ENCODE results near the gene SHMT2. TPM values are rescaled to one million over a fixed set of nuclear protein-coding genes. Genes with fewer than 3 reads are reported as not detected.
A peak's percentile ranks its signal among the peaks of the same experiment; 100 is the strongest.

The SHMT2 gene
- total RNA-seq, 2 experiments from 2014 or later, result 142 to 159 TPM

DNA sequence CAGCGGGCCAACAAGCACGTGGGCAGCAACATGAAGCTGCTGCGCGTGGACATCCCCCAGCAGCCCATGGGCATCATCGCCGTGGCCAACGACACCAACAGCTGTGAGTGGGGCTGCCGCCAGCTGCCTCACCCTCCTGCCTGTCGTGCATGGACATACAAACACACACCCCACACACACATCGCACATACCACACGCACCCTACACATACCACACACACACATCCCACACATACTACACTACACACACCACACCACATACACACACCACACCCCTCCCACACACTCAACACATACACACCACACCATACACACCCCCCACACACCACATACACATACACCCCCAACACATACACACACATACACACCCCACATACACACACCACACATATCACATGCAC is 38.1 kb upstream of the SHMT2 start:
- Mint-ChIP-seq H3K27ac (no peak overlapping the region), H3K27me3 (no peaks in the 10 kb centered on the region), H3K4me1 (no peaks in the 10 kb centered on the region), H3K36me3 (no peaks in the 10 kb centered on the region), H3K9me3 (no peaks in the 10 kb centered on the region), H3K4me3 (no peak overlapping the region)
- ATAC-seq (ENCODE audit: low read depth), result no peak
- no peak for DNase-seq
- POLR2A ChIA-PET, result no interaction called here

DNA sequence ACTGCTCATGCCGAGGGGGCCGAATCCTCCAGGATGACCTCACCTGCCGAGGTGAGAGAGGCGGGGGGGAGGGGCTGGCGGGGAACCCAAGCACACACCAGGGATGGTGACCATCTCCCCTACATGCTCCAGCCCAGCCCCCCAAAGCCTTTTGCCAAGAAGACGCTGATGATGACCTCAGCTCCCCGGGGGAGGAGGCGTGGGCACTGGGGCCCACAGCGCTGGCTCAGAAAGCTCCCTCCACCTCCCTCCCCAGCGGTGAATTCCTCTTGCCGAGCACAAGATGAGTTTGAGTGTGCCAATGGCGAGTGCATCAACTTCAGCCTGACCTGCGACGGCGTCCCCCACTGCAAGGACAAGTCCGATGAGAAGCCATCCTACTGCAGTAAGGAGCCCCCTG is 36.6 kb upstream of the SHMT2 start:
- Mint-ChIP-seq H3K9me3 (no peaks in the 10 kb centered on the region), H3K4me3 (no peak overlapping the region), H3K4me1 (no peaks in the 10 kb centered on the region), H3K27ac (no peak overlapping the region), H3K27me3 (no peaks in the 10 kb centered on the region), H3K36me3 (no peaks in the 10 kb centered on the region)
- DNase-seq, result no peak
- no peak for ATAC-seq (ENCODE audit: low read depth)
- POLR2A ChIA-PET, result no interaction called here

GRCh38 chr12:57193706-57194245 is 35.7 kb upstream of the SHMT2 start:
- no peak overlapping the region for H3K27ac Mint-ChIP-seq
- H3K9me3 Mint-ChIP-seq, result no peaks in the 10 kb centered on the region
- no peaks in the 10 kb centered on the region for H3K4me1 Mint-ChIP-seq
- H3K36me3 Mint-ChIP-seq, result no peaks in the 10 kb centered on the region
- DNase-seq (no peak), ATAC-seq (ENCODE audit: low read depth) (no peak)
- POLR2A ChIA-PET, result no interaction called here
- H3K27me3 Mint-ChIP-seq, result no peaks in the 10 kb centered on the region
- no peak overlapping the region for H3K4me3 Mint-ChIP-seq

- DNase-seq, result no peak
- Mint-ChIP-seq H3K4me3 (no peak overlapping the region), H3K4me1 (no peaks in the 10 kb centered on the region), H3K9me3 (no peaks in the 10 kb centered on the region), H3K36me3 (no peaks in the 10 kb centered on the region), H3K27ac (no peak overlapping the region), H3K27me3 (no peaks in the 10 kb centered on the region)
- ATAC-seq (ENCODE audit: low read depth), result no peak
- POLR2A ChIA-PET, result no interaction called here
Measured at GRCh38 chr12:57194253-57194652, 35.3 kb upstream of the SHMT2 start.

GRCh38 chr12:57195186-57195585 is 34.3 kb upstream of the SHMT2 start:
- no peaks in the 10 kb centered on the region for H3K27me3 Mint-ChIP-seq
- no peak overlapping the region for H3K27ac Mint-ChIP-seq
- H3K9me3 Mint-ChIP-seq, result no peaks in the 10 kb centered on the region
- ATAC-seq (ENCODE audit: low read depth), result no peak
- no peaks in the 10 kb centered on the region for H3K4me1 Mint-ChIP-seq
- POLR2A ChIA-PET, result no interaction called here
- no peaks in the 10 kb centered on the region for H3K36me3 Mint-ChIP-seq
- no peak for DNase-seq
- H3K4me3 Mint-ChIP-seq, result no peak overlapping the region

DNA sequence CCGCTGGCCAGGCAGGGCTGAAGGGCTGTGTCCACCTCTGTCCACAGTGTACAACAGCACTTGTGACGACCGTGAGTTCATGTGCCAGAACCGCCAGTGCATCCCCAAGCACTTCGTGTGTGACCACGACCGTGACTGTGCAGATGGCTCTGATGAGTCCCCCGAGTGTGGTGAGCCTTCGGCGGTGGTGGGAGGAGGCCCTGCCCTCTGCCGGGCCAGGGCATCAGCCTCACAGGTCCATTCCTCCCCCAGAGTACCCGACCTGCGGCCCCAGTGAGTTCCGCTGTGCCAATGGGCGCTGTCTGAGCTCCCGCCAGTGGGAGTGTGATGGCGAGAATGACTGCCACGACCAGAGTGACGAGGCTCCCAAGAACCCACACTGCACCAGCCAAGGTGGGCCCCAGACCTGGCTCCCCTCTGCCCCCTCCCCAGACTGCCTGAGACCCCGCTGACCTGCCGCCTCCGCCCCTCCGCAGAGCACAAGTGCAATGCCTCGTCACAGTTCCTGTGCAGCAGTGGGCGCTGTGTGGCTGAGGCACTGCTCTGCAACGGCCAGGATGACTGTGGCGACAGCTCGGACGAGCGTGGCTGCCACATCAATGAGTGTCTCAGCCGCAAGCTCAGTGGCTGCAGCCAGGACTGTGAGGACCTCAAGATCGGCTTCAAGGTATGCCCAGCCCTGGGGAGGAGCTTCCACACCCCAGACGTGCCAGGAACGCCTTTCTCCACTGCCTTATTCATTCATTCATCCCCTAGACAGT is 33.7 kb upstream of the SHMT2 start:
- no peaks in the 10 kb centered on the region for H3K36me3 Mint-ChIP-seq
- no peak overlapping the region for H3K4me3 Mint-ChIP-seq
- no peak for ATAC-seq (ENCODE audit: low read depth)
- POLR2A ChIA-PET, result no interaction called here
- DNase-seq, result no peak
- no peaks in the 10 kb centered on the region for H3K9me3 Mint-ChIP-seq
- H3K27me3 Mint-ChIP-seq, result no peaks in the 10 kb centered on the region
- H3K27ac Mint-ChIP-seq, result no peak overlapping the region
- no peaks in the 10 kb centered on the region for H3K4me1 Mint-ChIP-seq

DNA sequence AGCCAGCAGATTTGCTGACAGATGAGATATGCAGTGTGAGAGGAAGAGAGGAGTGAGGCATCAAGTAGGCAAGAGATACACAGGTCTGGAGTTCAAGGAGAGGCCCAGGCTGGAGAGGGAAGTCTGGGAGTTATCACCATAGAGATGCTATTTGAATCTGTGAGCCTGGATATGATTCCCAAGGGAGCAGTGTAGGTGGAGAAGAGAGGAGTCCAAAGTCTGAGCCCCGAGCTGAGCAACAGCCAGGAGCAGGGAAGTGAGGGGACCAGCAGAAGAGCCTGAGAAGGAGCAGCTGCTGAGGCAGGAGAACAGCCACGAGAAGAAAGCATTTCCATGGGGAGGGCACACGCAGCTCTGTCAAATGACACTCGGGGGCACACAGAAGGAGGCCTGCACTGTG is 33.1 kb upstream of the SHMT2 start:
- Mint-ChIP-seq H3K27me3 (no peaks in the 10 kb centered on the region), H3K4me1 (no peaks in the 10 kb centered on the region)

GRCh38 chr12:57196956-57197355 is 32.6 kb upstream of the SHMT2 start:
- DNase-seq, result no peak
- no peaks in the 10 kb centered on the region for H3K36me3 Mint-ChIP-seq
- POLR2A ChIA-PET, result no interaction called here

More for the DNA sequence above, 33.1 kb upstream of the SHMT2 start:
- POLR2A ChIA-PET, result no interaction called here
- Mint-ChIP-seq H3K4me3 (no peak overlapping the region), H3K36me3 (no peaks in the 10 kb centered on the region), H3K9me3 (no peaks in the 10 kb centered on the region), H3K27ac (no peak overlapping the region)
- no peak for DNase-seq
- ATAC-seq (ENCODE audit: low read depth), result no peak

DNA sequence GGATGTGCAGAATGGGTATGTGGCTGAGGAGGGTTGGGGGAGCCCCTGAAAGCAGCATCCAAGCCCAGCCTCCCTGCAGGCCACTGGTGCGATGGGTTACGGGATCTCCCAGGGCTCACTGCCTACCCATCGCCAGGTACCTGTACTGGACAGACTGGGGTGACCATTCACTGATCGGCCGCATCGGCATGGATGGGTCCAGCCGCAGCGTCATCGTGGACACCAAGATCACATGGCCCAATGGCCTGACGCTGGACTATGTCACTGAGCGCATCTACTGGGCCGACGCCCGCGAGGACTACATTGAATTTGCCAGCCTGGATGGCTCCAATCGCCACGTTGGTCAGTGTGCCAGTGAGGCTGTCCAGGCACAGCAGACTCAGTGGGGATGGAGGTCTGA is 31.2 kb upstream of the SHMT2 start:
- no peak for DNase-seq
- H3K36me3 Mint-ChIP-seq, result no peaks in the 10 kb centered on the region
- H3K9me3 Mint-ChIP-seq, result no peaks in the 10 kb centered on the region
- ATAC-seq (ENCODE audit: low read depth), result no peak
- no peaks in the 10 kb centered on the region for H3K4me1 Mint-ChIP-seq
- no peak overlapping the region for H3K4me3 Mint-ChIP-seq
- H3K27ac Mint-ChIP-seq, result peak overlapping the region; percentile 64
- no peaks in the 10 kb centered on the region for H3K27me3 Mint-ChIP-seq
- POLR2A ChIA-PET, result no interaction called here

More at GRCh38 chr12:57196956-57197355, 32.6 kb upstream of the SHMT2 start:
- H3K4me1 Mint-ChIP-seq, result no peaks in the 10 kb centered on the region
- no peaks in the 10 kb centered on the region for H3K9me3 Mint-ChIP-seq
- no peak for ATAC-seq (ENCODE audit: low read depth)
- H3K27ac Mint-ChIP-seq, result no peak overlapping the region
- H3K27me3 Mint-ChIP-seq, result no peaks in the 10 kb centered on the region
- H3K4me3 Mint-ChIP-seq, result no peak overlapping the region

GRCh38 chr12:57199191-57199590 is 30.3 kb upstream of the SHMT2 start:
- H3K27me3 Mint-ChIP-seq, result no peaks in the 10 kb centered on the region
- no peaks in the 10 kb centered on the region for H3K36me3 Mint-ChIP-seq
- no peaks in the 10 kb centered on the region for H3K9me3 Mint-ChIP-seq
- POLR2A ChIA-PET, result no interaction called here
- no peak for DNase-seq
- H3K27ac Mint-ChIP-seq, result no peak overlapping the region
- H3K4me1 Mint-ChIP-seq, result no peaks in the 10 kb centered on the region
- H3K4me3 Mint-ChIP-seq, result no peak overlapping the region
- ATAC-seq (ENCODE audit: low read depth), result no peak

DNA sequence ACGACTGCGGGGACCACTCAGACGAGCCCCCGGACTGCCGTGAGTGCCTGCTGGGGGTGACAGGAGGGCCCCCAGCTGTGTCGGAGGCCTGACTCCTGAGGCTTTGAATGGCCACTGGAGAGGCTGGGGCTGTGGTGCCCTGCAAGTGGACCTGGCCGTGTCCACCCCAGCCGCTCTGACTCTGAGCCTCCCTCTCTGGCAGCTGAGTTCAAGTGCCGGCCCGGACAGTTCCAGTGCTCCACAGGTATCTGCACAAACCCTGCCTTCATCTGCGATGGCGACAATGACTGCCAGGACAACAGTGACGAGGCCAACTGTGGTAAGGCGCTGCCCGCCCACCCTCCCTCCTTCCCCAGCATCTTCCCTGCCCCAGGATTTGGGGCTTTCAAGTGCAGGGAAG is 29.0 kb upstream of the SHMT2 start:
- H3K9me3 Mint-ChIP-seq, result no peaks in the 10 kb centered on the region
- H3K4me1 Mint-ChIP-seq, result no peaks in the 10 kb centered on the region
- DNase-seq (no peak), ATAC-seq (ENCODE audit: low read depth) (no peak)
- H3K27me3 Mint-ChIP-seq, result no peaks in the 10 kb centered on the region
- H3K36me3 Mint-ChIP-seq, result no peaks in the 10 kb centered on the region
- POLR2A ChIA-PET, result no interaction called here
- no peak overlapping the region for H3K27ac Mint-ChIP-seq
- H3K4me3 Mint-ChIP-seq, result no peak overlapping the region

DNA sequence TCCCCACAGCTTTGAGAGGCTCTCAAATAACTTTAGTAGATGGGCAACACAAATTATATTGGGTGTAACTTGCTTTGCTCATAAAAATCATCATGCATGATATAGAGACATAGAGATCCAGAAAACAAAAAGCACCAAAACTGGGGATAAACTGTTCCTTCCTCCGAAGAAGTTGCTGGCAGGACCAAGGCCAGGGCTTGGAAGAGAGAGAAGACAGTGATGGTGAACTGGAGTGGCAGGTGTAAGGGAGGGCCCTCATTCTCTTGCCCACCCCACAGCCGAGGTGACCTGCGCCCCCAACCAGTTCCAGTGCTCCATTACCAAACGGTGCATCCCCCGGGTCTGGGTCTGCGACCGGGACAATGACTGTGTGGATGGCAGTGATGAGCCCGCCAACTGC is 28.3 kb upstream of the SHMT2 start:
- Mint-ChIP-seq H3K27ac (no peak overlapping the region), H3K4me1 (no peaks in the 10 kb centered on the region), H3K27me3 (no peaks in the 10 kb centered on the region), H3K9me3 (no peaks in the 10 kb centered on the region), H3K36me3 (no peaks in the 10 kb centered on the region), H3K4me3 (no peak overlapping the region)
- DNase-seq (no peak), ATAC-seq (ENCODE audit: low read depth) (no peak)
- POLR2A ChIA-PET, result no interaction called here

DNA sequence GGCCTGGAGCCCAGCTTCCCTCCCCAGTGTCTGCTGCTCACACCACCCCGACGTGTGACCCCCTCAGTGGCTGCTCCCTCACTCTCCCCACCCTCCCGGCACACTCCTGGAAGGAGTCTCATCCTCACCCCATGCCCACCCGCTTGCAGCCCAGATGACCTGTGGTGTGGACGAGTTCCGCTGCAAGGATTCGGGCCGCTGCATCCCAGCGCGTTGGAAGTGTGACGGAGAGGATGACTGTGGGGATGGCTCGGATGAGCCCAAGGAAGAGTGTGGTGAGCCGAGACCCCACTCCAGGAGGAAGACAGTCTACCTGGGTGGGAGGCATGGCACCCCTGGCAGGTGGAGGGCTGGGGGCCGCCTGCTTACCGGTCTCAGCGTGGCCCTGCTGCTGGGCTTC is 27.9 kb upstream of the SHMT2 start:
- DNase-seq, result no peak
- POLR2A ChIA-PET, result no interaction called here
- Mint-ChIP-seq H3K27me3 (no peaks in the 10 kb centered on the region), H3K4me3 (no peak overlapping the region), H3K36me3 (no peaks in the 10 kb centered on the region), H3K4me1 (no peaks in the 10 kb centered on the region), H3K27ac (no peak overlapping the region), H3K9me3 (no peaks in the 10 kb centered on the region)
- ATAC-seq (ENCODE audit: low read depth), result no peak

DNA sequence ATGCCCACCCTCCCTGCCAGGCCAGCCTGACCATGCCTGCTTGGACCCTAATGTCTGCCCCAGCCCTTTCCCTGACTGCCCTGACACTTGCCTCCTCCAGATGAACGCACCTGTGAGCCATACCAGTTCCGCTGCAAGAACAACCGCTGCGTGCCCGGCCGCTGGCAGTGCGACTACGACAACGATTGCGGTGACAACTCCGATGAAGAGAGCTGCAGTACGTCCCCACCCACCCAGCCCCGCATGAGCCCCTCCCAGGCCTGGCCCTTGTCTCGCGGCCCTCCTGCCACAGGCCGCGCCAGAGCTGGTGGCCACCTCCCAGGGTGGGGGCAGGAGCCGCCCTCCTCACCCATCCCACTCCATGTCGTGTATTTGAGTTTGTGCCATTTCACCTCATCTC is 27.2 kb upstream of the SHMT2 start:
- ATAC-seq (ENCODE audit: low read depth) (no peak), DNase-seq (no peak)
- Mint-ChIP-seq H3K27ac (no peak overlapping the region), H3K9me3 (no peaks in the 10 kb centered on the region), H3K27me3 (no peaks in the 10 kb centered on the region), H3K4me1 (no peaks in the 10 kb centered on the region), H3K36me3 (no peaks in the 10 kb centered on the region), H3K4me3 (no peak overlapping the region)
- POLR2A ChIA-PET, result no interaction called here

- Mint-ChIP-seq H3K4me3 (no peak overlapping the region), H3K9me3 (no peaks in the 10 kb centered on the region), H3K27ac (no peak overlapping the region), H3K27me3 (no peaks in the 10 kb centered on the region), H3K4me1 (no peaks in the 10 kb centered on the region), H3K36me3 (no peaks in the 10 kb centered on the region)
- ATAC-seq (ENCODE audit: low read depth), result no peak
- POLR2A ChIA-PET, result no interaction called here
- DNase-seq, result no peak
Measured at GRCh38 chr12:57203201-57203600, 26.3 kb upstream of the SHMT2 start.
